CD1c-positive myeloid dendritic cell (primary cell): Measurements from ENCODE around the gene RBM5.
A peak's percentile ranks its signal among the peaks of the same experiment; 100 is the strongest.

Experiments
- DNase-seq: peaks from one replicate; pipeline ENCODE4 v3.0.0-alpha.2; 2016; ENCODE audit errors: extremely low spot score

Gene RBM5

DNA sequence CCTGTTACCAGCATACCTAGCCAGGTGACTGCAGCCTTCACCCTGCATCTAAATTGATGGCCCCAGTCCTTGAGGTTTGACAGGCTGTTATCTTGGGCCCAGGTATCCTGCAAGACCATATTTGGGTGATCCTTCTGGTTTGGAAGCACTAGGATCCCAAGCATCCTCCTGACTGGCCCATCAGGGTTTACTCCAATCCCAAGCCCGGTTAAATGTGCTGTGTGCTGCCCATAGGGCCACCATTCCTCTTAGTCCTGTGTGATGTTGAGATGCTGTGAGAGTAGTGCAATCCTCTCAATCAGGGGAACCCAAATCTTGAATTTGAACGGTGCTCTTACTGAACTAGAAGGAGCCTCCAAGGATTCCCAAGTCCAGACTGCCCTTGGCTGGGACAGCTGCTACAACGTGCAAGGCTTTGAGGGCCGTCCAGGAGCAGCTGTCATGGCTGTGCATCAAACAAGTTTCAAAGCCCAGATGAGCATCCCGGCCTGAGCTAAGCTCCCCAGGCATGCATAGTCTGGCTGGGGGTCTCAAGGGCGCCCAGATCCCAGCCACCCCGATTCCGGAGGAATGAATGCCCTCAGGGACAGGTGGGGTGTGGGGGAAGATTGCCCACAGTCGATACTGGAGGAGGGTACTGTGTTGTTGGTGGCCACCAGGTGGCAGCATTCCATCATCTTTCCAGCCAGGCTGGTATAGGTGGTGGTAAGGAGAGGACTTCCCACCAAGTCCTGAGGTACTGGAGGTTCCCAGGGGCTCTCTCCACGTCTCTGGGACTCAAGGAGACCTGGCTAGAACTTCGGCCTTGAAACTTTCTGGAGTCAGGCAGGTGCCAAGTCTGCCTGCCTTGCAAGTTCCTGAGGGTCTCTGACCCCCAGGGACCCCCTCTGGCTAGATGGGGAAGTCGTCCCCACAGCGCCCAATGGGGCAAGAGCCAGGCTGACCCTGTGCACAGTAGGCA, 32.6 kb downstream of the RBM5 start:
- DNase-seq, result peak; percentile 69

- no peak for DNase-seq
These were observed 33.4 kb downstream of the RBM5 start for GRCh38 chr3:50122071-50122470.

DNA sequence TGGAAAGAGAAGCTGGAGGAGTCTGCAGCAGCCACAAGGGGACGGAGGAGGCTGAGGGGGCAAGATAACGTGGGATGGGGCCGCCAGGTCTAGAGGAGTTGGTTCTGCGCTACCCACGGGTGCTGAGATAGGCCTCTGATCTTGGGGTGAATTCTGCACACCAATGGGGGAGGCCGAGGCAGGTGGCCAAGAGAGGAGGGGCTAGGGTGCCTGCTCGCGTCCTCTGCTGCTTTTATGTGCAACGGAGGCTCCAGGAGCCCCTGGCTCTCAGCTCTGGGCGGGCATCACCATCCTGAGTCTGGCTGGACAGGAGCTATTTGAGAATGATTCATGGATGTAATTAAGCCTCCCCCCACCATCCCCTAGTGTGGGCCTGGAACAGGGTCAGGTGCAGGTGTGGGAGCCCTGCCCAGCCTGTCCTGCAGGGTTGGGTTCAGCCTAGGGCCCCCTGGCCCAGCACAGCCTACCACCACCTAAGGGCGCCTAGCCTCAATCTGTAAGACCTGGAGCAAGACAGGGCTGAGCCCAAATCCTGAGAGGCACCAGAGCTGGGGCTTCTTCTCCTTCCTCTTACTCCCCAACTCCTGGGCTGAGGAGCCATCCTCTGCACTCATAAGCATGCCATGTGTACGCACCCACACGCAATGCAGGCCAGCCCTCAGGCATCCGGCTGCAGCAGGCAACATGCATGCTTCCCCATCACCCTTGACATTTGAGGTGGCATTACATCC, 34.1 kb downstream of the RBM5 start:
- DNase-seq, result no peak

DNA sequence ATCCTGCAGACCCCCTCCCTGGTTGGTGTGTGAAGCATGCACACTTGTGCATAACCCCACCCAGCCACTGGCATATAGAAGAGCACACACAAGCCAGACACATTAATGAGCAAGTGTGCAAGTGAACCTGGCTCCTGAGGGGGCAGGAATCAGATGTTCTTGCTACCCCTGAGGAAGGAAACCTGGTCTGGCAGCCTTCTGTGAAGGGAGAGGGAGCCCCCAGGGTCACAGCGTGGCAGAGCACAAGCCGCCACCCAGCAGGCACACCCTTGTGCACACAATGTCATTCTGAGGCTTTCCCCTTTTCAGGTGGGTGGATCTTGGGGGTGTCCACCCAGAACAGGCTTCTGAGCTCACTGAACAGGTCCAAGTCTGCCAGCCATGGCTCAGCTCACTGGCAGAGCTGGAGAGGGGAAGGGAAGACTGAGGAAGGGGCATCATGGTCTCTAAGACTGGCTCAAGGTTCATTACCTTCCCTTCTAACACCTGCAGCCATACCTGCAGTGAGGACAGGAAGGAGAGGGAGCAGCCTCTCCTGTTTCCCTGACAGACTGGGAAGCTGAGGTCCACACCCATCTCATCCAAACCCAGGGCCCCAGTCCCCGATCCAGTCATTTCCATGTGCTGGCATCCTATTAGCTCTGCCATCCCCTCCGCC, 34.8 kb downstream of the RBM5 start:
- no peak for DNase-seq

- DNase-seq, result no peak
These were observed 35.5 kb downstream of the RBM5 start for GRCh38 chr3:50124052-50124799.

DNA sequence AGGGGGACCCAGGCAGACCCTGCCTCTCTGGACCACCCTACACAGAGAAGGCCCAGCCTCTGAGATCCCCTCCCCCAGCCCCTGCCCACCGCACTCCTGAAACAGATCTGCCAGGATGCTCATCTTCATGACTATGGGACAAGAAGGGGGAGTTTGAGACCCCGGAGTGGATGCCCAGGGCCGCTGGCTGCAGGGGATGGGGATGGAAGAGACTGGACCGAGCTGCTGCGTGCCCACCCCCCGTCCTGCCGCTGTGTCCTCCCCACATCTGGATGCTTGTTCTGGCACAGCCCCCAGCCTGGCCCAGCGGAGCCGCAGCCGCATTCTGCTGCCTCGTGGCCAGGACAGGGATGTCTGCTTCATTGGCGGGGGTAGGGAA, 36.1 kb downstream of the RBM5 start:
- DNase-seq, result no peak

DNA sequence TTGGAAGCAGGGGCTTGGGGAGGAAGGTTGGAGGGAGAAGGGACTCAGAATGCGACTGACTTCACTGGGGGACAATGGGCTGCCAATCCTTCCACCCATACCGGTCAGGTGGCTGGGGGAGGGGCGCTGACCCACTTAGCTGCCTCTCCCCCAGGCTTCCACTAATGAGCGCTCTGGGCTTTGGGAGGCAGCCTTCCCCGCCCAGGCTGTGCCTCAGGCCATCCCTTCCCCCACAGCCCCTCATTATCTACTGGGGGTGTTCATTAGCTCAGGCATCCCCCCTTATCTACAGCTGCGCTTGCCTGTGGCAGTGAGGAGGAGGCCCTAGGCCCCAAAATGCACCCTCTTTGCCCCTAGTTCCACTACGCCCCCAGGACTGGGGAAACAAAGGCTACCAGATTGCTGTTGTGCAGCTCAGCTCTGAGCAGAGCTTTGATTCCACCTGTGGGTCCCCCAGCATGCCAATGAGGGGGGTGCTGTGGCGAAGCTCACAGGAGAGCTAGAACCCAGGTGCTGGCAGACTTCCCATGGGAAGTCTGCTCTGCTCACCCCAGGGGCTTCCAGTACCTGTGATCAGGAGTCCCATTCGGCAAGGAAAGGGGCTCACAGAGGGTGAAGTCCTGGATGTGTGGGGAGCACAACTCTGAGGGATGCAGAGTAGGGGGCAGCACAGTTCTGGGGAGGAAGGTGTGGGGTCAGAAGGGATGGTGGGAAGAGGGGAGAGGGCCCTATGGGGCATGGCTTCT, 37.0 kb downstream of the RBM5 start:
- no peak for DNase-seq

DNA sequence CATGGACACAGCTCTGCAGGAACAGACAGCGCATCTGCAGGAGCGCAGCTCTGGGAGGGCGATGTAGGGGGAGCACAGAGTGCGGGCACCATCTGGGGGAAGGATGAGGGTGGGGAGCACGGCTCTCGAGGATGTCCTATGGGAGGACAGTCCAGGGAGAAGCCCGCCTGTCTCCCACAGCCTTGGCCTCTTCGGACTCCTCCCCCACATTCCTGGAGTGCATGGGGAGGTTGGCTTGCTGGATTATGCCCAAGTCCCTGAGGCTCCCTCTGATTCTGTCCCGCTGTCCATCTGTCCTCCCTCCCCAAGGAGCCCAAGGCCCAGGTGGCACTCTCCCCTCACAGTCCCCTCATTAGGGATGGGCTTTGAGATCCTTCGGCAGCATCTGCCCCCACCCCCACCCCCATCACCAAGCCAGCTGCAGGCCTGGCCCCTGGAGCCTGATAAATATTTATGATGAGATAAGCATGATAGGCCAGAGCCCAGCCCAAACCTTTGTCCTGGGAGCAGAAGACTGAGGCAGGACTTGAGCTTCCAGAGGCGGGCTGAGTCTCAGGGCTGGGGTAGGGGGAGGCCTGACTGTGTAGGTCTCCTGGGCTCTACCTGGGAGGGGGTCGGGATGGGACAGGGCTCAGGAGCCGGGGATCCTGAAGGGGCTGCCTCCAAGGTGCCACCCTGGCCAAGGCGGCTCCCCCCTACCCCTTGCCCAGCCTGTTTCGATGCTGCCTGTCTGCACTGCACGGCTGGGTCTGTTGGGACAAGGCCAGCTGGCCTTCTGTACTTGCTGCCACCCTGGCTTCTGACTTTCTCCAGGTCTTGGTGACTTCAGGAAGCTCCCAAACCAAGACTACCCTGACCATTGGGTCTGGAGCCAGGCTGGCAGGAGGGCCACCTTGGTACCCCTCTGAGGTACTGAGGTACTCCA, 37.8 kb downstream of the RBM5 start:
- DNase-seq, result no peak

DNA sequence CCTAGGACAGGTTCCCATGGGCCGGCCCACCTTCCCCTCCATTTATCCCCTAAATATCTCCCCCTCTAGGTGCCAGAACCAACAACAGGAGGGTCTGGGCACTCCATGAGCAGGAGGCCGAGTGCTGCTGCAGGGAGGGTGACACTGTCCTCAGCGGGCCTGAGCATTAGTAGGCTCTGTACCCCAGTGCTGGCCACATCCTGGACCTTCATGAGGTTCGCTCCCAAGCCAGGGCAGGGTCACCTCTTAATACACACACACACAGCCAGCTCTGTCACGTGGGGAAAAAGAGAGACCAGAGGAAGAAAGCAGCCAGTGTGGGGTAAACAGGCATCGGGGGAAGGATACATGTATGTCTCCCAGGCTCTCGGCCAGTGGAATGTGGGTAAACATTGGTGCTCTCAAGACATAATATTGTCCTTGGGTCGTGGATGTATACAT, 38.6 kb downstream of the RBM5 start:
- no peak for DNase-seq

- DNase-seq, result no peak
These were observed 39.3 kb downstream of the RBM5 start for GRCh38 chr3:50128001-50128400.

DNA sequence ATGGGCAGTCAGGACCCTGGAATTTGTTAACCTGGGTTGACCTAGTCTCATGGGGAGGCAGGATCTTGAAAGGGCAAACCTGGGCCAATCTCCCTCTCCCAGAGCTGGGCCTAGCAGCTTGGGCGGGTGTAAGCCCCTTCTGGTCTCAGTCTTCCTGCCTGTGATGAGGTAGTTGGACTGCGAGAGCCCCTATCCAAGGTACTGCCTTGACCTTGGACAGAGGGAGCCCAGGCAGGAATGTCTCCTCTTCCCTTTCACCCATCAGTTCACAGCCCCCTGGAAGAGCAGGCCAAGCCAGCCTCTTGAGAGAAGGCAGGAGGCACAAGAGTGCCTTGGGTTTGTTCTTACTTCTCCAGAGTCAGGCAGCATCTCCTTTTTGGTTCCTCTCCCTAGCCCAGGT, 41.7 kb downstream of the RBM5 start:
- DNase-seq, result no peak

GRCh38 chr3:50132421-50133282, 43.9 kb downstream of the RBM5 start:
- DNase-seq, result no peak

DNA sequence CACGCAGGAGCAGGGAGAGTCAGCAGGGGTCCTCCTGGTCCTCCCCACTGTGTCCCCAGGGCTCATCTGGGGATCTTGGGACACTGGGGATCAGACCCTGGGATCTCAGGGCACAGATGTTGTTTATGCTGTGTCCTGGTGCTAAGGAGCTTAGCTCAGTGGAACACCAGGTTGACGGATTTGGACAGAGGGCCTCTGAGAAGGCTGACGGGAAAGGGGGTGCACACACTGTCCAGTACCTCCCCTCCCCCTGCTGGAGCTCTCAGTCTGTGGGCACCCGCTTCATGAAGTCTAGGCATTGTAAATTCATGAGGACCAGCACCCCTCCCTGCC, 44.5 kb downstream of the RBM5 start:
- DNase-seq, result no peak

- DNase-seq, result no peak
These were observed 45.6 kb downstream of the RBM5 start for GRCh38 chr3:50134367-50134766.

- no peak for DNase-seq
These were observed 47.2 kb downstream of the RBM5 start for GRCh38 chr3:50135964-50136363.

- no peak for DNase-seq
These were observed 48.1 kb downstream of the RBM5 start for GRCh38 chr3:50136714-50137405.

DNA sequence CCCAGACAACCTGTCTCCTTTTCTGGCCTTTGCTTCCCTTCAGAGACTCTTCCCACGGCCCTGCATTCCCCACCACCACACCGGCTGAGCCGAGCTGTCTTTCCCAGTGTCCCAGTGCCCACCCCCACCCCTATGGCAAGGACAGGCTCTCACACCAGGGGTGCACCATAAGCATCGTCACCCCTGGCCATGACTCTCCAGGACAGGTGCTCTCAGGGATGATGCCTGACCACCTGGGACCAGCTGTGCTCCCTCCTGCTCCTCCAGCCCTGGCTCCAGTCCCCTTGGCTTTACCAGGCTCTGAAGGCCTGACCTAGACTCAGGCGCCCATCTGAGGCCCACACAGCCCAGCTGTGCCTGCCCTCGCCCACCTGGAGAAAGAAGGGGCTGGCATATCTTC, 48.8 kb downstream of the RBM5 start:
- no peak for DNase-seq
